Stimulated activated CD4-positive, alpha-beta T cell treated with anti-CD3 and anti-CD28 coated beads, Interleukin-4, amount 100 ng/mL, for 4 hours (primary cell): ENCODE measurements around the gene PPARD.

ENCODE experiments used
- DNase-seq, 2 experiments: peaks; one replicate each; pipeline ENCODE4 v3.0.0-alpha.2; 2020

The PPARD gene

DNA sequence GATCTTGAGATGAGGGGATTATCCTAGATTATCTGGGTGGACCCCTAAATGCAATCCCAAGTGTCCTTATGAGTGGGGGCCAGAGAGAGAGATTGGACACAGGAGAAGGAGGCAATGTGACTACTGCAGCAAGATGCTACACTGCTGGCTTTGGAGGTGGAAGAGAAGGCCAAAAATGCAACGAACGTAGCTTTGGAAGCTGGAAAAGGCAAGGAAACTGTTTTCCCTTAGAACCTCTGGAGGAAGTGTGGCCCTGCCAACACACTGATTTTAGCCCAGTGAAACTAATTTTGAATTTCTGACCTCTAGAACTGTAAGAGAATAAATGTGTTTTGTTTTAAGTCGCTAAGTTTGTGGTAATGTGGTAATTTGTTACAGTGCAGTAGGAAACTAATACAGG lies 15.7 kb downstream of the PPARD start:
- DNase-seq: no peak

DNA sequence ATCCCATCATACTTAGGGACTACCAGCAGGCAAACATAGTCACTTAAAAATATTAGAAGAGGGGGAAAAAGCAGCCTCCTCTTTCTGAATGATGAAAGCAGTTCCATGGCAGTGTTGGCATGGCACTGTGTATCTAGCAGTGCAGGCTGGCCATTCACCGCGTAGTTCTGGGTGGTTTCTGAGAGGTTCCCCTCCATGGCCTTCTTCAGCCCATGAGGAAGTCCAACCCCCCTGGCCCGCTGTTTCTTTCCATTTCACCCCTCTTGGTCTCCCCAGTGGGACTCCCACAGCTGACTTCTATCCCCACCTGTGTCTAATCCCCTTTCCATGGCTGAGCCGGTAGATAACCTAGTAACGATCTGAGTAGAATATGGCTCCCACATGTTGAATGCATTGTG lies 17.0 kb downstream of the PPARD start:
- no peak for DNase-seq

DNA sequence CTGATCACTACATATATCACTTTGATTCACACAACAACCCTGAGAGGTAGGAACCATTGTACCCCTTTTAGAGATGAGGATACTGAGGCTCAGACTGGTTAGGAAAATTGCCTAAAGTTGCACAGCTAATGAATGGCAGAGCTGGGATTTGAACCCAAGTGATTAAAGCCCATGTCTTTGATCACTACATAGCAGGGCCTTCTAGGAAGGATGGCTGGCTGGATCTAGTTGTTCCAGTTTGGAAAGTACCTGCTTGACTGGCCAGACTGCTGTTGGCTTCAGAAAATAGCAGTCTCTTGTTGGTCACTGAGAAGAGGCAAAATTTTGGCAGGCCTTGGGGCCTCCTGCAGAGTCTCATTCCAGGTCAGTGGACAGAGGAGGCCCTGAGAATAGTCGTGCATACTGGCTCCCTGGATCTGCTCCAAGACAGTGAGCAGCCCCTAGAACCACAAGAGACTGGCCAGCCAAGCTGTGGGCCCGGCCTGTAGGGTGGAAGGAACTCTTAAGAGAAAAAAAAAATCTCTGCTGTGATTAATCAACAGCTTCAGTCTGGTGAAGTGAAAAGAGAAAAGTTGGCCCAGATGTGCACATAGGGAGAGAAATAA lies 17.5 kb downstream of the PPARD start:
- no peak for DNase-seq

DNA sequence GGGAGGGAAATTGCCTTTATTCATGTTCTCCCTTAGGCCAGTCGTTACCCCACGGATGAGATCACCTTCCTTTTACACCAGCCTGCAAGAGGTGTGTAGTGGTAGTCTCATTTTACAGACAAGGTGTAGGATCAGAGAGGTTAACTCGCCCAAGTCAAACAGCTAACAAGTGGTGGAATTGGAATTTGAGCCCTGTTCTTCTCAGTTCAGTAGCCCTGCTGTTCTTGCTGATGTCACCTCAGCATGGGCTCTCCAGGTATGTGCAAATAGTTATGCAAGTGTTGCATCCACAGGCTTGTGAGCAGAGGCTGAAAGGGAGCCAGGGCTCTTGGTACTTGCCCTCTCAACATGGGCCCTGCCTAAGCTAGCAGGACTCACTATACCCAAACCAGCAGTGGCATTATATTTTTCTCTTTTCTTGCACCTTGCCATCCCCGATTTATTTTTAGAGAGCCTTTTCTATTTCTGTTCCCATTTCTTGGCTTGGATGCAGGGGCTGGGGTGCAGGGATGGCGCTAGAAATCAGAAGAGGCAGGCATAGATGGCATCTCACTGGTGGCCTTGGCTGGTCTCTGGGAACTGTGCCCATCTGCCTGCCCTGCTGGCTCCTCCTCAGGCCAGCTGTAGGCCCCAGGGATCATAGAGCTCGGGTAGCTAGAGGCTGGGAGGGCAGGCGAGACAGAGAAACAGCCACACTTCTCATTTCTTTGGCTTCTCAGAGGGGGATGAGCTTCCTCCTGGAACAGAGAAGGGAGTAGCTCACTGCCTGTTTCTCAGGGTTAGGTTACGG lies 18.2 kb downstream of the PPARD start:
- DNase-seq: no peak

DNA sequence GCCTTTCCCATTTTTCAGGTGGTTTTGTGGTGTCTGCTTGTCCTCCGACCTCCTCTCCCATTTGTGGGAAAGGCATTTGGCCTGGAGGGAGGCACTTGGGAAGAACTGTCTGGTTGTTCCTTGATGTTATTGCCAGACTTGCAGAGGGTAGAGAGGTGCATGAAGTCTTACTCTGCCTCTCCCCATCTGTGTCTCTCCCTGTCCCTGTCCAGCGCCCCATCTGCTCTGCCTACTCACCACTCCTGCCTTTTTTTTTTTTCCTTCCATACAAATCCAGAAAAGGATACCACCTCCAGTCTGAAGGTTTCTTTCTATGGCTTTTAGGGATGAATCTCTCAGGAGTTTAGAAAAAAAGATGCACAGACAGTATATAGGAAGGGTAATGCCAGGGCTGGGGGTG lies 19.8 kb downstream of the PPARD start:
- DNase-seq: no peak

DNA sequence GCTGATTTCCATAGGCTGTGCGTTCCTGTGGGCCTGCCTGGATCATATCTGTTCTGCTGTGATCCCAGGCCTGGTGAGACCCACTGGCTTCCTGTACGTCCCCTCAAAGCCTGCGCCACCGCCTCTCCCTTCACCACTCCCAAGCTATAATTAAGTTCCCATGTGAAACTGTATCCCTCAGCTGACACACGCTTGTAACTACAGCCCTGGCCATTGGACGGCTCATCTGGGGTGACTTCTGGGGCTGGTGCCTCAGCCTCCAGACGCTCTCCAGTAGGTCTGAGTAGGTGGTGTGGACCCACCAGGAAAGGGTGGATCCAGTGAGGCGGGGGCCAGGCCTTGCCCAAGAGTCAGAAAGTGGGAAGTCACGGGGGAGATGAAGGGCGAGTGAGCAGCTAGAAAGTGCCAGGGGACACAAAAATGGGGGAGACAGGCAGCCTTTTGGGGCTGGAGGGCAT lies 21.0 kb downstream of the PPARD start:
- DNase-seq: no peak

DNA sequence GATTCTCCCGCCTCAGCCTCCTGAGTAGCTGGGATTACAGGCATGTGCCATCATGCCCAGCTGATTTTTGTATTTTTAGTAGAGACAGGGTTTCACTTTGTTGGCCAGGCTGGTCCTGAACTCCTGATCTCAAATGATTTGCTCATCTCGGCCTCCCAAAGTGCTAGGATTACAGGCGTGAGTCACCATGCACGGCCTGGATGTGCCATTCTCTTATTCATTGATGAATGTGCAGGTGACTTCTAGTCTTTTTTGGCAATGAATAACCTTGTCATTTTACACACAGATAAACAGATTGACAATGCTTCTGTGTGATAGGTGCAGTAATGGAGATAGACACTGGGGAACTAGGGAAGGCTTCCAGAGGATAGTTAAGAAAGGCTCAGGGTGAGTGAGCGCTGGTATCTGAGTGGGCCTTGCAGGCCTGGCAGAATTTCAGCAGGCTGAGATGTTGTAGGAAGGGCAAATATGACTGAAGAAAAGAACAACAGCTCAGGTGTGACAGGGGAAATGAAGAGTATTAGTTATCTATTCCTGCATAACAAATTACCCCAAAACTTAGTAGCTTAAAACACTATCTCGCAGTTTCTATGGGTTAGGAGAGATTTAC lies 23.3 kb downstream of the PPARD start:
- no peak for DNase-seq

DNA sequence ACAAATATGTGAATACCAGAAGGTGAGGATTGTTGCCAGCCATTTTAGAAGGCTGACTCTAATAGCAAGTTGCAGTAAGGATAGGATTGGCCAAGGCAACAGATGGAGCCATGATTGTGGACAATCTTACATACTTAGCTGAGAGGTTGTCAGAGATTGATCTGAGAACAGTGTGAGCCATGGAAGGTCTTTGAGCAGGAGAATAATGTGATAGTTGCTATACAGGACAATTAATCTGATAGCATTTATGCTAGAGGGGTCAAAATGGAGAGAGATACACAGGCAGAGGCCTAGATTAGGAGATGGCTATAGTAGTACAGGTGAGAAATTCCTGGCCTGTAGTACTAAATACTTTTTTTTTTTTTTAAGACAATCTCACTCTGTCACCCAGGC lies 23.8 kb downstream of the PPARD start:
- no peak for DNase-seq

DNA sequence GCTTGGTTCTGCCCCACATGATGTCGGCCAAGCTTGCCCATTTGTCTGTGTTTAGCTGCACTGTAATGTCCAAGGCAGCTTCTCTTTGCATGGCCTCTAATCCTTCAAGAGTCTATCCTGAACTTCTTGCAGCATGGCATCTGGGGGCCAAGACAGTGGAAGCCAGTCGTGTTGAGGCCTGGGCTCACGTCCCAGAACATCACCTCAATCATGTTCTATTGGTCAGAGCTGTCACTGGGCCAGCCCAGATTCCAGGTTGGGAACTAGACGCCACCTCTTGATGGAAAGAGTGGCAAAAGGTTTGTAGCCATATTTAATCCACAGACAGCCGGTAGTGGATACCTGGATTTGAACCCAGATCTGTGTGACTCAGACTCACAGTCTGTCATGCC lies 25.3 kb downstream of the PPARD start:
- DNase-seq: no peak

DNA sequence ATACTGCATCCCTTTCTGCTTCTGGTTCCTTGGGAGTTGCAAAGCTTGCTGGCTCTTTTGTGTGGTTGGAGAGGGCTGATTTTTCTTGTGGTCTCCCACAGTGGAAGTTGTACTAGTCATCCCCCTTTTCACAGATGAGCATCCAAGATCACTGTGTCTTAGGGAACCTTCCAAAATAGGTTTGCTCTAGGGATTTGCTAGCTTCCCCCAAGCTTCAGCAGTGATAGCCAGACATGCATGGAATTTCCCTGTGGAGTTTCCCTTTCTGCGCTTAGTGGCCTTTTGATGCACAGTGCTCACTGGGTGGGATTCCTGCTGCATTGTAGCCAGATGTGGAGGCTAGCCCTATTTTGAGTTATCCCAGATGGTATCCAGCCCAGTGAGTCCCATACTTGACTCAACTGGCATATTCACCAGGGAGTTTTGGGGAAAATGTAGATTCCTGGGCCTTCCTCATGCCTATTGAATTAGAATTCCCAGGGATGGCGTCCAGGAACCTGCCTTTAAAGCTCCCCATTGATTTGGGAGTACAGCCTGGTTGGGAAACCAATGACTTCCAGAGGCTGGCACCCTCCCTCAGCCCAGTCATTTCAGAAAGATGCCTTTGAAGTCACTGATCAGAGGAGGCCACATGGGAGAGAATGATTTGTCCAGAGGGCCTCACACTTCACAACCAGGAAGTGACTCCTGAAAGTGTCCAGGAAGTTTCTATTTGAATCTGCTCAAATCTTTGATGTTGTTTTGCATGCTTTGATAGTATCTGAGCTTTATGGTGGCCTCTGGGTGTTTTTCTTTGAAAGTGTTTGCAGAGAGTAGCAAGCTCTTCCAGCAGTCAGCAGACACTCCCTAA lies 25.9 kb downstream of the PPARD start:
- no peak for DNase-seq

DNA sequence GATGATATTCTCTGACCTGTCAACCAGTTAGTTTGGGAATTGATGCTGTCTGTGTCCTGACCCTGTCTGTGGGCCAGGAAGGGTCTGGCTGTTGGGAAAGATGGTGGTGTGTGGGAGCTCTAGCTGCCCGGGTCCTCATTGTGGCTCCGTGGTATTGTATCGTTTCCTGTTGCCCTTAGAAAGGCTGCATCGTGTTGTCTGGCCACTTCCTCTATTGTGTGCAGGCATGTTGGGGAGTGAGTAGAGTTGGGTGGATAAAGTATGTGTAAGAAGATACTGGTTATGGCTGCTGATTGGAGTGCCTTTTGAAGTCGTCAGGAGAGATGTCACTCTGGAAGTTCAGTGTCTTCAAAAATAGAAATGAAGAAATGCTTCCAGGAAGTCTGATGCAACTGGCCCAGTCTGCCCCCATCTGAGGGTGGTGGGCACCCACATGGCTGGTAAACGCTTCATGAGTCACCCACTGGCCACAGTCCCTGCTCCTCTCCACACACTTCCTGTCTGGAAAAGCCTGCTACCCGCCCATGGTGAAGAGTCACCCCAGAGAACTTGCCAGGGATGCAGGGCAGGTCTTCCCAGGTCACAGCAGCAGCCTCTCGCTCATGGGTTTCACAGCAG lies 27.9 kb downstream of the PPARD start:
- DNase-seq: peak; percentile 20 to 56

DNA sequence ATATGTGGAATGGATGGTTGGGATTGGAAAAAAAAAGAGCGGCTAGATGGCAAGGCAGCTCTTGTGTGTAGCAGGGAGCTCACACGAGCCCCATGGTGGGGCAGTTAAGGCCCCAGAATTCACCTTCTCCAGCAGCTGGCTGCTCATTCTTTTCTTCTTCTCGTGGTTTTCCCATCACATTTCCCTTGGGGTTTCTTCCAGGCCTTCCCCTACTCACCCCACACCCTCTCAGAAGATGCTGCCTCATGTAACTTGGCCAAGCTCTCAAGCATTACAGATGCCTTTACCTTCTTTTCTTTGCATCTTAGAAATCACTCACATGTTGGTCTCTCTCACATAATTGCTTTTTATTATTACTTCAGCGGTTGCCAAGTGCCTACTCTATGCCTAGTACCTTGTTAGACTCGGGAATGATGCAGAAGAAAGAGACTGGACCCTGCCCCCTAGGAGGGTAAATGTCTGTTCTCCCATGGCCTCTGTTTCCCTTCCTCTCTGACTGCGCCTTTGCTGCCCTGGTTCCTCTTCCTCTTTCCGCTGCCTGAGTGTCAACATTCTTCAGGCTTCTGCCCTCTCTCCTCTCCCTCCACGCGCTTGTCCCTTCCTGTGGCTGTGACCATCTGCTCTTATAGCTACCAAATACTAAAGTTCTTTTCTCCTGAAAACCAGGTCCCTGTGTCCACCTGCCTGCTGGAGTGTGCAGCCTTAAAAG lies 28.6 kb downstream of the PPARD start:
- DNase-seq: no peak

DNA sequence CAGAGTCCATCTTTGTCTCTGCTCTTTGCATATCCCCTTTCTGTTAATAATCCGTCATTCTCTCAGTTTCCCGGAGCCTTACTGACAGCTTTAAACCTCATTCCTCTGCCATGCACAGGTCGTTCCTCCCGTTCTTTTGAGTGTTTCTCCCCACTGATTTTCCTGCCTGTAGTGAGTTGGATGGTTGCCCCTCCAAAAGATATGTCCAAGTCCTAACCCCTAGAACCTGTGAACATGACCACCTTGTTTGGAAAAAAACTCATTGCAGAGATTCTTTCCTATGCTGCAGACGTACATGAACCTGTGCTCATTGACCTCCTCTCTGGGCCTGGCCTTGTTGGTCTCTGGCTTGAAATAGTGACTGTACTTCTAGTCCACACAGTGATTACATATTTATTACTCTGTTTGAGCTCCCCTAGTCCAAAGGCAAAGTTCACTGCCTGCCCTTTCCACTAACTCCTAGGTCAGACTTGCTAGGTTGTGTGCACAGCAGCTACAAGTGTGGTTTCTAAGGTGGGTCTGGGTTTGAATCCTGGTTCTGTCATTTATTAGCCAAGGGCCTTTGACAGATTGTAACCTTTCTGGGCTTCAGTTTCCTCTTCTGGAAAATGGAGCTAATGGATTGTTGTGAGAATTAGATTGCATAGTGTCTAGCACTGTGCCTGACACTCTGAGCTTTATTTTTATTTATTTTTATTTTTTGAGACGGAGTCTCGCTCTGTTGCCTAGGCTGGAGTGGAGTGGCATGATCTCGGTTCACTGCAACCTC lies 29.3 kb downstream of the PPARD start:
- no peak for DNase-seq

DNA sequence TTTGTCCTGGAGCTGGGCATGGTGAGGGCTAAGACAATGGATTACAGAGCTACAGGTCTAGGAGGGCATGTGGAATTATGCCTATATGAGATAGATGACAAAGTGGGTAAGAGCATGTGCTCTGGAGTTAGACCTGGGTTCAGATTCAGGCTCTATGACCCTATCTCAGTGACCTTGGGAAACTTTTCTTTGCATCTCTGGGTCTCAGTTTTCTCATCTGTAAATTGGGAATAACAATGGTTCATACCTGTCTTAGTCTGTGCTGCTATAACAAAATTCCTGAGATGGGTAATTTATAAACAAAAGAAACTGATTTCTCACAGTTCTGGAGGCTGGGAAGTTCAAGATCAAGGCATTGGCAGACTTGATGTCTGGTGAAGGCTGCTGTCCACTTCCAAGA lies 30.3 kb downstream of the PPARD start:
- no peak for DNase-seq

DNA sequence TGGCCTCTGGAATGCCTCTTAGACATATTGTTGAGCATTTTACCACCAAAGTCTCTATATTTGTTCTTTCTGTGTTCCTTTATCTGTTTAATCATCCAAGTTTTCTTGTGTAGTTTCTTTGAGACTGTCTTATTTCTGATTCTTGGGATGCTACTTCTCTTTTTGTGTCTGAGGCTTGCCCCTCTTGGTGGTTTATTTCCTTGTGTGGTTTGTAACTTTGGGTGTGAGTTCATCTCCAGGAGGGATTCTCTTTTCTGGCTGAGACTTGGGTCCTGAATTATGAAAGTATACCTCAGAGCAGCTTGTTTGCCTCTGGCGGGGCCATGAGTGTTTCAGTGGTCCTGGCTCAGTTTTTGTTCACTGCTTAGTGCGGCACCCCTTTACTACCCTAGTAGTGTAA lies 33.9 kb downstream of the PPARD start:
- DNase-seq: no peak

DNA sequence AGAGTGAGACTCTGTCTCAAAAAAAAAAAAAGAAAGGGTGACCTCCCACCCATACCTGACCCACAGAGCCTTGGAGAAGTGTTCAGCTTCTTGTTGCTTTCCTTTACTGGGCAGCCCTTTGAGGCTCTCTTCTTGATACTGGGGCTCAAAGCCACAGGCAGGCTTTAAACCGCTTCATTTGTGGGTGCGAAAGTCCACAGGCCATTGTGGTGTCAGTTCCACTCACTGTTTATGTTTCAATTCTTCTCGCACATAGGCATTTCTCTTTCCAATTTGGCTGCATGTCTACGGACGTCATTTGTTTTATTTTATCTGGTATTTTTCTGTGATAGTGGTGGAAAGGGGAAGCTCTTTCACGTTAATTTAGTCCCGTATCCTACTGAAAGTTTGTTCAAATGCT lies 34.6 kb downstream of the PPARD start:
- DNase-seq: no peak

DNA sequence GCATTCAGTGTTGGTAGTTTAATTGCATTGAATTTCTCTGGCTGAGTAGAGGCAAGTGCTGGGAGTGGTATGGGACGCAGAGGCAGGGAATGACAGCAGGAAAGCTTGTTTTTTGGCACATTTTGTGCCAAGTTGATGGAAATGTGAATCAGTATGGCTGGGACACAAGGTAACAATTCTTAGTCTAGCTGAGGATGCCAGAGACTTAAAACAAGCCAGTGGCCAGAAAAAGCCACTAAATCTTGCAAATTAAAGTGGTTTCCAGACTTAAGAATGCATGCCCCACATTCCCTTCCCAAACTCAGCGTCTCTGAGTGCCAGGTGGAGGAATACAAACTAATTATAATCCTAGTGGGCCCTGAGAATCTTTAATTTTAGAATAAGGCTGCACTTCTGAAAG lies 35.9 kb downstream of the PPARD start:
- no peak for DNase-seq

DNA sequence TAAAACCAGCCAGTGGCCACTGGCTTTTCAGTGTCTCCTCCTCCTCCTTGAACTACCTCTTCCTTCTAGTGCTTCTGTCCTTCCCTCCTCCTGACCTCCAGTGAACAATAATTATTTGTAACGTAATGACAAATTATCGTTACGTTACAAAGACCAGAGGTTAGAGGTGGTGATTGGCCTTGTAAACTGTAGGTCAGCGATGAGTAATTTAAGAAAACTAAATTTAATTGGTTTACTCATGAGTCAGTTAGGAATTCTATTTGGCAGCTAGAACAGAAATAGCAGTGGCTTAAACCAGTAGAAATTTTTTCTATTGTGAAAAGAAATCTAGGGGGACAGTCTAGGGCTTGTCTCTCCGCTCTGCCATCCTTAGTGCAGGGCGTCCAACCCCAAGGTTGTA lies 38.8 kb downstream of the PPARD start:
- DNase-seq: no peak

DNA sequence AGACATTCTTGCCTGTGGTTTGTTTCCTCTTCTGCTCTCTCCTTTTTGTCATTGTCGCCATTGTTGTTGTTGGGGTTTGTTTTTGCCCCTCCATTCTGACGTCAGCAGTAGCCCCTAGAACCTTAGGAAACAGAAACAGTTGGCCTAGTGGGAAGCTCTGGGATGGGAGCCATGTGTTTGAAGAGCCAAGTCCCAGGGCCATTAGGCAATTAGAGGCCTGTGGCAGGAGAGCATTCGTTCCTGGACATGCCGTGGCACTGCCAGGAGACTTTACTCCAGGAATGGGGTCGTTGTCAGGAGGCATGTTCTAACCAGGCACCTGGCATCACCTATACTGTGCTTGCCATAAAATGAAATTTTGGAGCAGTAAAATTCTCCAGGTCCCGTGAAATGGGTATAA lies 39.7 kb downstream of the PPARD start:
- no peak for DNase-seq

DNA sequence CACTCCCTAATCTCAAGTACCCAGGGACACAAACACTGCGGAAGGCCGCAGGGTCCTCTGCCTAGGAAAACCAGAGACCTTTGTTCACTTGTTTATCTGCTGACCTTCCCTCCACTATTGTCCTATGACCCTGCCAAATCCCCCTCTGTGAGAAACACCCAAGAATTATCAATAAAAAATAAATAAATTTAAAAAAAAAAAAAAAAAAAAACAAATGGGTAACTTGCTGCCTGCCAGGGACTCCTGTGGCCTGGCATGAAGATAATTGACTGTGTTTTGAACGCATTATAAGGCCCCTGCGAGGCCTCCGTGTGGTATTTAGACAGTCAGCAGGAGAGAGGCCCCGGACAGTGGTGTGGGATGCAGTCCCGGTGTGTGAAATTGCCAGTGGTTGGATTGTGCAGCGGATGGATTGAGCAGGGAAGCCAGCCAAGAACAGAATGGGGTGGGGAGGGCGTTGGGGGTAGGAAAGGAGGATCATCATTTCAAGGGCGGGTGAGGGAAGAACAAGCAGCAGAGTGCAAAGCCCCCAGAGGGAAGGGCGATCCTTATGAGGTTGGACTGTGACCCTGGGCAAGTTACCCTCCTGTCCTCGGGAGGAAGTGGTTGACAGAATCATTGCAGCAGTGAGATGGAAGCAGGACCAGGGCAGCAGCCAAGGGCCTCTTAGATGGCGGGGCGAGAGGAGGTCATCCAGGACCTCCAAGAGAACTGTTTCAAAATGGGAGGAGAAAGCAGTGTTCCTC lies 43.3 kb downstream of the PPARD start:
- DNase-seq: no peak

DNA sequence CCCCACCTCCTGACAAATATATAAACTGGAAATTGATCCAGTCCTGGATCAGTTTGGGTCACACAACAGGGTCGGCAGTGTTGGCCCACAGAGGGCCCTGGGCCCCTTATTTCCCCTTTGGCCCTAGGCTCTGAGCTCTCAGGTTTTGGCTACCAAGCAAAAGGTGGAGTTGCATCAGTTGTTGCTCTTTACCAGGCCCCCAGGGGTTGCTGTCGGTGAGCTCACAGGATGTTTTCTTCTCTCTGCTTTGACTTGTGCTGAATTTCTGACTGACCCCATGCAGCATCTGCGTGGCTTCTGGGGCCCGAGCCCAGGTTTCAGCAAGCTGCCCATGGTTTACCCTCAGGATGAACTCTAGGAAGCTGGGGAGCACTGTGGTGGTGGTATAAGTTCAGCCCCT lies 44.6 kb downstream of the PPARD start:
- no peak for DNase-seq
